Measurements from ENCODE around the gene ABCB6. TPM values are rescaled to one million over a fixed set of nuclear protein-coding genes. Genes with fewer than 3 reads are reported as not detected.

The ABCB6 gene
- polyA plus RNA-seq, 1 donor (not counting 4 experiments of a cell fraction or from before 2014, with no cell fraction given): 10.5 TPM

DNA sequence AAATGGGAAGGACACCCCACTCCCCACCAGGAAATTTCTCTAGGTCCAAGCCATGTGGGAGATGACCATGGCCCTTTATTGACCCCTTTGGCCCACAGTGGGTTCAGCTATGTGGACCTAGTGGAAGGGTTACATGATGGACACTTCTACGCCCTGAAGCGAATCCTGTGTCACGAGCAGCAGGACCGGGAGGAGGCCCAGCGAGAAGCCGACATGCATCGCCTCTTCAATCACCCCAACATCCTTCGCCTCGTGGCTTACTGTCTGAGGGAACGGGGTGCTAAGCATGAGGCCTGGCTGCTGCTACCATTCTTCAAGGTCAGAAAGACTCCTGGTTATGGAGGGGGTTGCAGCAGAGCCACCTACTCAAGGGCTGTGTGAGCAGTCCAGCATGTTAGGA, 27.8 kb upstream of the ABCB6 start:
- no peak overlapping the region for H3K27ac ChIP-seq (ENCODE audit: control insufficient read depth, insufficient read depth, low read length)
- dilution Hi-C loops (cut with MboI; ENCODE audit: extremely low pct_ligation_motif_present, low sequenced_read_pairs): no loop called here

DNA sequence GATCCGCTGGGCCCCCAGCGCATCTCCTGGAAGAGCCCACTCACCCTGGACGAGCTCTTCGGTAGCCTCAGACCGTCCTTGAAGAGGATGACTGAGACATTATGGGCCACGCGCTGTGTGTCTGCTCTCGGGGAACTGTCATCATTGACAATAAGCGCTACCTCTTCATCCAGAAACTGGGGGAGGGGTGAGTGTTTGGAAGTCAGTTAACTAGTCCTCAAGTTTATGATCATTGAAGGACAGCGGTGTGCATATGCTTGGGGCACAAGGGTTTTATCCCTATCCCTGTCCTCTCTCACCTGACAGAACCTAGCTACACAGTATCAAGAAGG, 27.1 kb upstream of the ABCB6 start:
- Histone ChIP-seq H3K27me3 (ENCODE audit: control insufficient read depth, extremely low read depth, insufficient read depth, low read length) (no peaks in the 10 kb centered on the region), H2AFZ (ENCODE audit: control insufficient read depth, low read length) (no peak overlapping the region), H3K4me1 (ENCODE audit: control insufficient read depth, extremely low read depth, insufficient read depth, low read length) (peaks cover 51% of the 10 kb centered on the region)

More for the DNA sequence above, 27.8 kb upstream of the ABCB6 start:
- Histone ChIP-seq H3K4me2 (ENCODE audit: control insufficient read depth, extremely low read depth, insufficient read depth, low read depth, low read length) (peak overlapping the region; percentile 98), H3K9me3 (ENCODE audit: control insufficient read depth, low read depth, low read length) (no peaks in the 10 kb centered on the region), H3K9ac (ENCODE audit: control insufficient read depth, extremely low read depth, insufficient read depth, low read length) (no peak overlapping the region), H3K36me3 (ENCODE audit: control insufficient read depth in 2 of 2, extremely low read depth in 1 of 2, insufficient read depth in 2 of 2, low read length in 2 of 2) (peaks cover 26 to 32% of the 10 kb centered on the region in 2 experiments), H2AFZ (ENCODE audit: control insufficient read depth, low read length) (no peak overlapping the region), H3K4me1 (ENCODE audit: control insufficient read depth, extremely low read depth, insufficient read depth, low read length) (peaks cover 58% of the 10 kb centered on the region), H3K4me3 (ENCODE audit: control insufficient read depth in 2 of 3, extremely low read depth in 1 of 3, insufficient read depth in 2 of 3, low read depth in 1 of 3, low read length in 3 of 3) (no peak overlapping the region), H3K27me3 (ENCODE audit: control insufficient read depth, extremely low read depth, insufficient read depth, low read length) (no peaks in the 10 kb centered on the region), H4K20me1 (ENCODE audit: control insufficient read depth, extremely low read depth, insufficient read depth, low read length) (peaks cover 5% of the 10 kb centered on the region), H3K79me2 (ENCODE audit: control insufficient read depth, insufficient read depth, low read length) (peaks cover 39% of the 10 kb centered on the region), H3K9me1 (ENCODE audit: control insufficient read depth, extremely low read depth, insufficient read depth, low read length) (no peaks in the 10 kb centered on the region)
- FAIRE-seq: no peak
- DNase-seq (ENCODE audit: low read depth, low spot score): no peak
- TF ChIP-seq CTCF (optimal IDR thresholded peaks at IDR 0.05 in 1 of 3, IDR thresholded peaks at IDR 0.05 in 1 of 3, conservative IDR thresholded peaks at IDR 0.05 in 1 of 3; ENCODE audit: extremely low read depth in 1 of 3, insufficient read depth in 2 of 3, low read length in 3 of 3) (no peak), EZH2 (IDR thresholded peaks at IDR 0.05; ENCODE audit: low read length) (no peak)

More for the DNA sequence above, 27.1 kb upstream of the ABCB6 start:
- Histone ChIP-seq H4K20me1 (ENCODE audit: control insufficient read depth, extremely low read depth, insufficient read depth, low read length) (peaks cover 5% of the 10 kb centered on the region), H3K4me3 (ENCODE audit: control insufficient read depth in 2 of 3, extremely low read depth in 1 of 3, insufficient read depth in 2 of 3, low read depth in 1 of 3, low read length in 3 of 3) (peak overlapping the region; percentile 72 to 94 (median 92)), H3K36me3 (ENCODE audit: control insufficient read depth in 2 of 2, extremely low read depth in 1 of 2, insufficient read depth in 2 of 2, low read length in 2 of 2) (peaks cover 20 to 25% of the 10 kb centered on the region in 2 experiments), H3K9me1 (ENCODE audit: control insufficient read depth, extremely low read depth, insufficient read depth, low read length) (no peaks in the 10 kb centered on the region), H3K27ac (ENCODE audit: control insufficient read depth, insufficient read depth, low read length) (peak overlapping the region; percentile 91), H3K4me2 (ENCODE audit: control insufficient read depth, extremely low read depth, insufficient read depth, low read depth, low read length) (peak overlapping the region; percentile 98), H3K9ac (ENCODE audit: control insufficient read depth, extremely low read depth, insufficient read depth, low read length) (peak overlapping the region; percentile 94), H3K79me2 (ENCODE audit: control insufficient read depth, insufficient read depth, low read length) (peaks cover 32% of the 10 kb centered on the region), H3K9me3 (ENCODE audit: control insufficient read depth, low read depth, low read length) (no peaks in the 10 kb centered on the region)
- DNase-seq (ENCODE audit: low read depth, low spot score) (no peak), FAIRE-seq (peak; percentile 9)
- dilution Hi-C loops (cut with MboI; ENCODE audit: extremely low pct_ligation_motif_present, low sequenced_read_pairs): no loop called here
- no peak for TF ChIP-seq EZH2 (IDR thresholded peaks at IDR 0.05; ENCODE audit: low read length)
- TF ChIP-seq CTCF (optimal IDR thresholded peaks at IDR 0.05 in 1 of 3, IDR thresholded peaks at IDR 0.05 in 1 of 3, conservative IDR thresholded peaks at IDR 0.05 in 1 of 3; ENCODE audit: extremely low read depth in 1 of 3, insufficient read depth in 2 of 3, low read length in 3 of 3): no peak
